CD4-positive, alpha-beta T cell treated with Interleukin-15 for 4 hours (primary cell): ENCODE measurements around the gene IMP3.
"Not testable (repeated sequence)": the region's sequence is repeated elsewhere in the genome, so short reads cannot be mapped to it uniquely, and the experiment has no call there.

Experiments used
- DNase-seq: peaks from one replicate; pipeline ENCODE4 v3.0.0-alpha.2; 2020; ENCODE audit warnings: low spot score

The IMP3 gene

DNA sequence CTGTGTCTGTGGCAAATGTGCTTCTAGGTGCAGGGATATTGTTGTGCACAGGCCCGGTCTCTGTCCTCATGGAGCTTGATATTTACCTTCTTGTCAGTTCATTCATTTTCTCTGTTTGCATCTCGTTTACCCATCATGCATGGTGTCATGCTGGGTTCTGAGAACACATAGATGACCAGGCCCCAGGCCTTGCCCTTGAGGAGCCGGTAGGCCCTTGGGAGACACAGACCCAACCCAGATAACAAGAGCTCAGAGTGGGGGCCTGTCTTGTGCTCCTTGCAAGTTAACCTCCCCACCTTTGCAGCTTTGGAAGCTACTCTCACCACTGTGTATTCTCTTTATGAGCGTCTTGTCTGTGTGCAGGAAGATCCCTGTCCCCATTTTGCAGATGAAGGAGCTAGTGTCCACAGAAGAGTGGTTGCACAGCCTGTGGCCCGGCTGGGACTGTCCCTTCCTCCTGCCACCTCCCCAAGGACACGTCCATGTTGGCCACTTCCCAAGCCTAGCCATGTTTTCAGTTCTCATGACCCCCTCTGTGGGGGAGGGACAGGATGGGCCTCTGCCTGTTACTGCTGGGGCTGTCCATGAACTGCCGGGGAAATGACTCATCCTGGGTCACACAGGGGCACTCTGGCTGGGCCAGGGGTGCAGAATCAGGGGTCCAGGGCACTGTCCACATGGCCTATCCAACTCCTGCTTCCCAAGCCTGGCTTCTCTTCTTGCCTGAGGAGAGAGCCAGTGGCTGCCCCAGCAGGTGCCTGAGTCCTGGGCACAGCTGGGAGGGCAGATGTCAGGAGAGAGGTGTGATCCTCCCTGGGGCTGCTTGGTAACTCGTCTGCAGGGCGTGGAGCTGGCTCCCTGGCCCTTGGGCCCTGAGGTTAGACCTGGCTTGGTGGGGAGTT is 11.1 kb upstream of the IMP3 start:
- DNase-seq = no peak

DNA sequence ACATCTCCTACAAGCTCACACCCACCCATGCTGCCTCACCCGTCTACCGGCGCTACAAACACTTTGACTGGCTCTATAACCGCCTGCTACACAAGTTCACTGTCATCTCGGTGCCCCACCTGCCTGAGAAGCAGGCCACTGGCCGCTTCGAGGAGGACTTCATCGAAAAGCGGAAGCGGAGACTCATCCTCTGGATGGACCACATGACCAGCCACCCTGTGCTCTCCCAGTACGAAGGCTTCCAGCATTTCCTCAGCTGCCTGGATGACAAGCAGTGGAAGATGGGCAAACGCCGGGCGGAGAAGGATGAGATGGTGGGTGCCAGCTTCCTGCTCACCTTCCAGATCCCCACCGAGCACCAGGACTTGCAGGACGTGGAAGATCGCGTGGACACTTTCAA is 9.8 kb upstream of the IMP3 start:
- no peak for DNase-seq

DNA sequence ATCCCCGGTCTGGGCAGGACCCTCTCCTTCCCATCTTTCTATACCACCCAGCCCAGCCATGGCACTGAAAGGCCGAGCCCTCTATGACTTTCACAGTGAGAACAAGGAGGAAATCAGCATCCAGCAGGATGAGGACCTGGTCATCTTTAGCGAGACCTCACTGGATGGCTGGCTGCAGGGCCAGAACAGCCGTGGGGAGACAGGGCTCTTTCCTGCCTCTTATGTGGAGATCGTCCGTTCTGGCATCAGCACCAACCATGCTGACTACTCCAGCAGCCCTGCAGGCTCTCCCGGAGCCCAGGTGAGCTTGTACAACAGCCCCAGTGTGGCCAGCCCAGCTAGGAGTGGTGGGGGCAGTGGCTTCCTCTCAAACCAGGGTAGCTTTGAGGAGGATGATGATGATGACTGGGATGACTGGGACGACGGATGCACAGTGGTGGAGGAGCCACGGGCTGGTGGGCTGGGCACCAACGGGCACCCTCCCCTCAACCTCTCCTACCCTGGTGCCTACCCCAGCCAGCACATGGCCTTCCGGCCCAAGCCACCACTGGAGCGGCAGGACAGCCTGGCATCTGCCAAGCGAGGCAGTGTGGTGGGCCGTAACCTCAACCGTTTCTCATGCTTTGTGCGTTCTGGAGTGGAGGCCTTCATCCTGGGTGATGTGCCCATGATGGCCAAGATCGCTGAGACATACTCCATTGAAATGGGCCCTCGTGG is 9.2 kb upstream of the IMP3 start:
- DNase-seq = no peak

DNA sequence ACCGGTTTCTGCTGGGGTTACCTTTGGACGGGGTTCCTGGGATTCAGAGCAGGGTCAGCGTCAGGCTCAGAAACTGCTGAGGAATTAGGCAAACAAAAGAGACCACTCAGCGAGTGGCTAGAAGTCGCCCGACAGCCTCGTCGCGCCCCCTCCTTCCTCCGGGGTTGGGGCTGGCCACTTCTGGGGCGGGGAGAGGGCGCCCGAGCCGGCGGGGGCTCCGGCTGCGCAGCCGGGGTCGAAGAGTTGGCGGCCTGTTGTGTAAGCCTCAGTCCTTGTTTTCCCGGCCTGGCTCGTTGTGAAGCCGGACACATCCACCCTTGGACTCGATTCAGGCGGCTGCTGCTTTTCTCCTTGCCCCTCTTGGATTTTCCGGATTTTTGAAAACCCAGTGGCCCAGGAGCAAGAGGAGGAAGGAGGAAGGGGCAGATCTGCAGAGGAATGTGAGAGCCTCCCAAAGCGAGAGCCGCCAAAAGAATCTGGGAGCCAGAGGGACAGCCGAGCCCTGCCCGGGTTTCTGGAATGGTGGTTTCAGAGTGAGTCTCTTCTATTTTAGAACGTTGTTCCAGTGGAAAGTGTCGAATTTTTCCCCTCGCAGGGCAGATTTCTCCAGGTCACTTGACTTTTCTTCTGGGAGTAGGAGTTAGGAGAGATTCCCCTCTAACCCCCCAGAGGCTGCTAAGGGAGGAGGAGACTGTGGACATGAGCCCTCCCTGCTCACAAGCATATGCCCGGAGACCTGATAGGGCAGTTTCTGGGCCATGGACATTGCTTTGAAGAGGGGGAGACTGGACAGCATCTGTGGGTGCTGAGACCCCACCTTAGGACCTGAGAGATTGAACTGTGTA is 8.4 kb upstream of the IMP3 start:
- no peak for DNase-seq

DNA sequence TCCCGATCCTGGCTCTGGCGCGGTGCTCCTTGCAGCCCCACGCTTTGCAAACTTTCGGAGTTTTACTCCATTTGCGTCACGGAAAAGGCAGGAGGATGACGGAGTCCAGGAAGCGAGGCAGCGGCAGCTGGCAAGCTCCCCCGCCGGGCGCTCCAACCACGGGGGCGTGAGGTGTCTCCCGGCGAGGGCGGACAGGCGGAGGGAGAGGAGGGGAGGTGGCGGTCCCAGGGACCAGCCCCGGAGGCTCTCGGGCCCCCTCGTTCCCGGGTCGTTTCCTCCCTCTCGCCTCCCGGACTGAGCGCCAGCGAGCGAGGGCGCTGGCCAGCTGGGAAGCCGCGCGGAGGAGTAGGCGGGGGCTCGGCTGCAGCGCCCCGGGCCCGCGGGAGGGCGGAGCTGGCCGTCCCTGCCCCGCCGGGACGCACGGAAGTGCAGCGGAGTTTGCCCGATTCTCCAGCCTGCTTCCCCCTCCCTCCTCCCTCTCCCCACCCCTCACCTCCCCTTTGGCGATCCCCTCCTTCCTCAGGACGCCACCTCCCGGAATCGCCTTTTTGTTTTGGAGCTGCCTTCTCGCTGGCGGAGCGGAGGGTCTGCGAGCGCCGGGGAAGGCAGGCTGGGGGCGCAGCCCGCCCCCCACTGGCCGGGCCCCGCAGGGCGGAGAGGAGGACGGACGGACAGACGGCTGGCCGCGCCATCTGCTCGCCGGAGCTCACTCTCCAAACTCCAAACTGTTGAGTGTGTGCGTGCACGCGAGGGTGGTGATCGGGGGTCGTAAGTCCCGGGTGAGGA is 7.5 kb upstream of the IMP3 start, which contains the start of gene SNX33:
Gene SNX33 (plus strand): TSS at position 543 of the 786 bp plus-strand sequence. CDS start 1,191 bp downstream, outside the sequence.
- peak; percentile 33 for DNase-seq

DNA sequence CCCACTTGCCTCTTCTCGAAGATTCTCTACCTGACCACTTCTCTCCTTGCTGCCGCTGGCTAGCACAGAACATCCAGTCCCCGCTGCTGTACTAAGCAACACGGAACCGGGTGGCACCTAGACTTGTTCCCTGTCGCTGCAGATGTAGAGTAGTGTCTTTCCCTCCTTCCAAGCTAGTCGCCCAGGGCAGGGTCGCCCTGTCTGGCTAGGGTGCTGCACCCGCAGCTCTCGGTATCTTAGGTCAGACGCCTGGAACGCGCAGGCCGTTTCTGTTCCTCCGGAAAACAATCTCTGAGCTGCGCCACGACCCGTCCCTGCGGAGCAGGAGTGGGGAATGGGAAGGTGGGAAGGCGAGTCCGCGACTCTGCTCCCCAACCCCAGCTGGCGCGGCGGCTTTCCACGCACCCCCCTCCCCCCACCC is 6.9 kb upstream of the IMP3 start:
- DNase-seq = no peak

DNA sequence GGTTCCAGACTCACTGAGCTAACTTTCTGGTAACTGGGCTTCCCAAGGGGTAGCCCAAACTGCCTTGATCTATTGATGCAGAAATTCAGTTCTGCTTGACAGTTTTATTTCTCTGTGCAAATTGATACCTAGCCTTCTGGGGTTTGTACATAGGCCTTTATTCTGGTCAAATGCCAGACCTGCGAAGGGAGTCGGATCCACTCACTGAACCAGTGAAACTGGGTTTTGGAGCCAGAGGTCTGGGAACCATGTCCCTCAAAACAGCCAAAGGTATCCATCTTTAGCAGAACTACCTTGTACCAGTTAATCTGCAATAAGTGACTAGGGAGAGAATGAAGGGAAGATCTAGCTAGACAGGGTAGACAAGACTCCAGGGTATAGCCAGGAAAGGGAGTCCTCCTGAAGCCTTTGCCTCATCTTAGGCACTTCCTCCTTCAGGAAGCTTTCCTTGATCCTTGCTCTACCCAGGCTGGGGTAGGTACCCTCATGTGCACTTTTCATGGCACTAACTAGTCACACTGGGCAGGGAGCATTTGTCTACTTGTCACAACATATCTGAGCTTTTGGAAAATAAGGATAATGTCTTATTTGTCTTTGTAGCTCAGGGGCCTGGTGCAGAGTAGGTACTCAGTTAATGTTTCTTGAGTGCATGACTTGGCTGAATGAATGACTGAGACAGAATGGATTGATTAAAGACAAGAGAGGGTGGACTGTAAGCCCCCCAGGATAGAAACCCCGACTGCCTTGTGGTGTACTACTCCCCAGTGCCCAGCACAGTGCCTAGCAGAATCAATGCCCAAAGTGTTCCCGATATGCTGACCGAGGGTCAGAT is 6.3 kb upstream of the IMP3 start:
- DNase-seq = no peak

DNA sequence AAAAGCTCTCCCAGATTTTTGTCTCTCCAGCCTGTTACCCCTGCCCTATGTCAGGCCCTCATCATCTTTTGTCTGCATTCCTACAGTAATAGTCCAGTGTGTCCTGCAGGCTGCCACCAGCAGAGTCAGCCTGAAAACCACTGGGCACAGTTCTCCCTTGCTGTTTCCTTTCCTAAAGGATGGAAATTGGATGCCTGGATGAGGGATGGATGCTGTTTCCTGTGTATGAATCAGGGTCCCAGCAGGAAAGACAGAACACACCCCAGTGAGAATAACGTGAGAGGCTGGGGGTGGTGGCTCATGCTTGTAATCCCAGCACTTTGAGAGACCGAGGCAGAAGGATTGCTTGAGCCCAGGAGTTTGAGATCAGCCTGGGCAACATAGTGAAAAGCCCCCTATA is 4.4 kb upstream of the IMP3 start:
- no peak for DNase-seq

DNA sequence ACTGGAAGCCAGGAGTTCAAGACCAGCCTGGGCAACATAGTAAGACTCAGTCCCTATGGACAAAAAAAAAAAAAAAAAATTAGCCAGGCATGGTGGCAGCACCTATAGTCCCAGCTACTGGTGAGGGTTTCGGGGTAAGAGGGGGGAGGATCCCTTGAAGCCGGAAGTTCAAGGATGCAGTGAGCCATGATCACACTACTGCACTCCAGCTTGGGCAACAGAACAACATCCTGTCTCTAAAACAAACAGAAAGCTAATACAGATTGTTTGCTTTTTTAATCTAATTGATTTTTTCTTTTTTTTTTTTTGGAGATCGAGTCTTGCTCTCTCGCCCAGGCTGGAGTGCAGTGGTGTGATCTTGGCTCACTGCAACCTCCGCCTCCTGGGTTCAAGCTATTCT is 1.6 kb upstream of the IMP3 start:
- no peak for DNase-seq

DNA sequence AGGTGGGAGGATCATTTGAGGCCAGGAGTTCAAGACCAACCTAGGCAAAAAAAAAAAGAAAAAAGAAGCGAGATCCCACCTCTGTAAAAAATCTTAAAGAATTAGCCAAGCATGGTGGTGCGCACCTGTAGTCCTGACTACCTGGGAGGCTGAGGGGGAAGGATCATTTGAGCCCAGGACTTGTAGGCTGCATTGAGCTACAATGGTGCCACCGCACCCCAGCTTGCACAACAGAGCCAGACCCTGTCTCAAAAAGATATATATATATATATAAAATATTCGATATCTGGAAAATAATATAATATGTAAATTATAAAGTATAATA is 1.1 kb upstream of the IMP3 start:
- no peak for DNase-seq

DNA sequence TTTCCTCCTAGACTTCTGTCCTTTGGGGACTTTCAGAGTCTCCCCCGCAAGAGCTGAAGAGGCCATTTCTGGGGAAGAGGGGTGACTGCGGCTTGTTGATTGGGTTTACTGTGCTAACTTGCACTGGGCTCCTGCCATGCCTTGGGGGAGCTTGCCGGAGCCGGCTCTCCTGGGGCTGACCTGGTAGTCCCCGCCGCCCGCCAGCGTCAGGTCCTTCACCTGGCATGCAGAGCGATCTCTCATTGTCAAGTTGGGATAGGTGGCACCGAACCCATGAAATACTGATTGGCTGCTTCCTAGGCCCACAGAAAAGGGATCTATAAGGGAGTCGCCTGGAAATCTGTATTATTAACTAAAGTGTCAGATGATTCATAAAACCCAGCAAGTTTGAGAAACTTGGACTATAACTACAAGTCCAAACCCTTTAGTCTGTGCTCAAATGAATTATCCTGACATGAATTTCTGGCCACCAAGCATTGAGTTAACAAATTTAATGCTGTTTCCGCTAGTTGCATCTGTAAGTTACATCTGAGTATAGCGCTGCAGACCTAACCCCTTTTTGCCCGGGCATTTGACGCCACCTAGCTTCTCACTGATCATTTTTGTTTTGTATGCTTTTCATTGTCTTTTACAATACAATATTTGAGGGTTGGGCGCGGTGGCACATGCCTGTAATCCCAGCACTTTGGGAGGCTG is 607 bp upstream of the IMP3 start:
- peak; percentile 65 for DNase-seq

DNA sequence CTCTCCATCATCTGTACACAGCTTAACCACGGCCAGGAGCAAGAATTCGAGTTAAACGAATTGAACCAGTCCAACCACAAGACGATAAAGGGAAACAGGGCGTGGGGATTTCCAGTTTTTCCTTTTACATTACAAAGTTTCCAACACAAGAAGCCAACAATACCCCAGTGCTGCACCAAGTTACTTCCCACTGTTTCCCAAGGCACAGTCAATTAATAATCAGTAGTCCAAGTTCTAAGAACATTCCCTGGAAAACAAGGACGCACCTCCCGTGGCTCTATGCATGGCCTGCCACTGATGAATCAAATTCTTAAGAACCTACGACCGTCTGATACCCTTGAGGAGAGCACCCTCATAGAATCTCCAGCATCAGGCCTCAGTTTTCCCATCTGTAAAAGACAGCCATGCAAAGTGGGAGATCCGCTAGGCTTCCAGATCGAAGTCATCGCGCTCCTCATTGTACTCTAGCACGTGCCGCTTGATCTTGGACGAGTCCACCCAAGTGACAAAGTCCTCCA is 774 bp downstream of the IMP3 start:
- peak; percentile 21 for DNase-seq

DNA sequence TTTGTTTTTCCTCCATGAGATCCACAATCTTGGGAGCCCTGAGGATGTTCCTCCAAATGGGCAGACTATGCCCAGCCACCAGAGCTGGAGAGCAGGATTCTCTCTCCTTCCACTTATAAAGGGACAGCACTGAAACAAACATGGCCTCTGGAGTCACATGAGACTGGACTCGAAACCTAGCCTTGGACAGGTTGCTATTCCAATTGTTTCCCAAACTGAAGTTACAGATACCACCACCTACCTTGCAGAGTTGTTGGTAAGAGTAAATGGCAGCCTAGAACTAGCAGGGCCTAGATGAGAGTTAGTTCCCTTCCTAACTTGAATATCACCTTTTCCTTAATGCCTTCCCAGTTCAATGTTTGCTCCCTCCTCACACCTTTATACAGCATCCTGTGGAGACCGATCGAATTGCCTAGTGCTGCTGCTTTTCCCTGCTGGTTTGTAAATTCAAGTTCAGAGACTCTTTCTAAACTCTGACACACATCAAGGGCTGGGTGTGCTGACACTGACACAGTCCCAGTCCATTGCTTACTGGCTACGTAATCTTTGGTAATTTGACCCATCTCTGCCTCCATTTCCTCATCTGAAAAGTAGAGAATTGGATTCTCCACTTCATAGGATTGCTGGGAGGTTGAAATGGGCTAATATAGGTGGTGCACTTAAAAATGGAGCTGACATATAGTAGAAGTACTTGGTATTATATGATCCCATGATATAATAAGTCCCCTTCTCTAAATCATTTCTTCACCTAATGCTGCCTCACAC is 2.6 kb downstream of the IMP3 start:
- DNase-seq = no peak

DNA sequence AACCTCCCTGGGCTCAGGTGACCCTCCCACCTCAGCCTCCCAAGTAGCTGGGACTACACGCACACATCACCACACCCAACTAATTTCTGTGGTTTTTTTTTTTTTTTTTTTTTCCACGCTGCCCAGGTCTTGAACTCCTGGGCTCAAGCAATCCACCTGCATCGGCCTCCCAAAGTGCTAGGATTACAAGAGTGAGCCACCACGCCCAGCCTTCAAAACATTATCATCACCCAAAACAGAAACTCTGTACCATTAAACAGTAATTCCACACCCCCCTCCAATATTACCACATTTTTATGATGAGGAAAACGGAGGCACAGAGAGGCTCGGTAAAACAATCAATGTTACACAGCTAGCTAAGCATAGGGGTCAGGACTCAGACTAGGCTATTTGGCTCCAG is 4.0 kb downstream of the IMP3 start:
- no peak for DNase-seq

DNA sequence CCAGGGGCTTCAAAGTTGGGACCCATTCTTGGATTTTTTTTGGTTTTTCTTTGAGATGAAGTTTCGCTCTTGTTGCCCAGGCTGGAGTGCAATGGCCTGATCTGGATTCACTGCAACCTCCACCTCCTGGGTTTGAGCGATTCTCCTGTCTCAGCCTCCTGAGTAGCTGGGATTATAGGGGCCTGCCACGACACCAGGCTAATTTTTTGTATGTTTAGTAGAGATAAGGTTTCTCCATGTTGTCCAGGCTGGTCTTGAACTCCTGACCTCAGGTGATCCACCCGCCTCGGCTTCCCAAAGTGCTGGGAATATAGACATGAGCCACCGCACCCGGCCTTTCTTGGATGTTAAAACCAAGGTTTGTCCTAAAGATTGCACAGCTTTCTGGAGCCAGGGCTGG is 6.1 kb downstream of the IMP3 start:
- DNase-seq = not testable (repeated sequence)

DNA sequence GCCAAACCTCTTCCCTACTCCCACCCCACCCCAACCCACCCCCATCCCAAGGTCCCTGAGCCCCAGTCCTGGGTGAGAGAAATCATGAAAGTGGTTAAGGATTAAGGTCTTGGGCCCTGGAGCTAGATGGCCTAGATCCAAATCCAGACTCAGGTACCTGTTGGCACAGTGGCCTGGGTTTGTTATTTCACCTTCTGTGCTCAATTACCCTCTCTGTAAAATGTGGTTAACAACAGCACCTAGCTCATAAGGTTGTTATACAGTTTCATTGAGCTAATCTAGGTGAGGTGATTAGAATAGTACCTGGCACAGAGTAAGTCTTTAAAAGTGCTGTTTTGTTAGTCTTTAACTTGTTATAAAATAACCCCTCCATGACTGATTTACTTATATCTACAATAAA is 8.1 kb downstream of the IMP3 start:
- no peak for DNase-seq

DNA sequence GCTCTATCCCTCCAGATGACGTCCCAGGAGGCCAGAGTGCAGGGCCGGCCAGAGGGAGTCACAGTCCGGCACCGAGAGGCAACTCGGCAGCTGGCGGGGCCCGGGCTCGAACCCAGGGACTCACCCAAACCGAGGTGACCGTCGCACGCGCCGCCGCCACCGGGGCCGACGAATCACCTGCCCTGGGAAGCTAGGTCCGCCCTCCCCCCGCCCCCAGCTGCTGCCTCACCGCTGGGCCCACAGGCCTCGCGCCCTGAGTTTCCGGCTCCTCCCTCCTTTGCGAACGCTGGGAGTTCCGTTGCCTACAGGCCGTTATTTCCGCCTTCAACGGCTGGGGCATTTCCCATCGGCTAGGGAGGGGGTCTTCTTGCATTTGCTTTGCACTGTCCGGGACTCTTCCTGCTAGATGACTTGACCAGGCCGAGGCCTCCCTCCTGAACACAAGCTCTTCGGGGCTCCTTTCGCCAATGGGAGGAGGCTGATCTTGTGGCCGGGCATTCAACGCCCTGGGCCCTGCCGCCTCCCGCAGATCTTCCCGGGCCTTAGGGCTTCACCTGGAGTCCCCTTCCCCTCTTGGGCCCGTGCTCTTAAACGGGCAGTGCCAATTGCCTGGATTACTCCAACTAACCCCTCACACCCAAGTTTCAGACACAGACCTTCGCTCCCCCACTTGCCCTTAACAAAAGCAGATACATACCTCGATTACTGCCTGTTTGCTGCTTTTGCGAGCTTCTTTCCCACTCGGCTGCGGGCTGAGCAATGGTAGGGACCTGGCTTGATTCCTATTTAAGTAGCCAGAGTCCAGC is 14.3 kb downstream of the IMP3 start, which contains the start of gene SNUPN:
Gene SNUPN (minus strand): TSS at position 184 of the 806 bp plus-strand sequence. CDS start 4,674 bp downstream, outside the sequence.
- DNase-seq = peak; percentile 92

DNA sequence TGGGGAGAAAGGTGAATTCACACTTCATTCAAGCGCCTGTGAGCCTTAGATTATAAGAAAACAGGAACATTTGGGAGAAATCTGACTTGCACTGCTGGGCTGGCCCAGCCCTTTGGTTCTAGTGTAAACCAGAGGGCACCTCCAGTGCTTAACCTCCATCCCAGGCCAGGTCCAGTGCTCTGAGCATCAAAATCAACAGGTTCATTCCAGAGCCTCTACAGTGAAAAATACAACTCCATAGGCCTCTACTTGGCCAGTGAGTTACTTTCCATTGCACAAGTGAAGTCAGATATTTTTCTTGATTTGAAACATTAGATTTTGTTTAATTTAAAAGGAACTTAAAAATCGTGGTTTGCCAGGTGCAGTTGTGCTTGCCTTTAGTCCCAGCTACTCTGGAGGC is 17.5 kb downstream of the IMP3 start:
- DNase-seq = no peak
